RPMI7951 (cell line): ENCODE results near the gene MORN5. TPM values are rescaled to one million over a fixed set of nuclear protein-coding genes. Genes with fewer than 3 reads are reported as not detected.

Source experiments
- DNase-seq: peaks from one replicate; pipeline ENCODE4 v3.0.0-alpha.2; 2012; ENCODE audit warnings: low read depth
- total RNA-seq: library from RNA; depleted of rRNA; stranded (reverse); fragments of >200 nt; shearing (Covaris generic); gene quantifications from 2 replicates; pipeline ENCODE4 v1.2.3, GENCODE V29; 2014

The MORN5 gene
- total RNA-seq, 1 experiment from 2014 or later, result not detected

DNA sequence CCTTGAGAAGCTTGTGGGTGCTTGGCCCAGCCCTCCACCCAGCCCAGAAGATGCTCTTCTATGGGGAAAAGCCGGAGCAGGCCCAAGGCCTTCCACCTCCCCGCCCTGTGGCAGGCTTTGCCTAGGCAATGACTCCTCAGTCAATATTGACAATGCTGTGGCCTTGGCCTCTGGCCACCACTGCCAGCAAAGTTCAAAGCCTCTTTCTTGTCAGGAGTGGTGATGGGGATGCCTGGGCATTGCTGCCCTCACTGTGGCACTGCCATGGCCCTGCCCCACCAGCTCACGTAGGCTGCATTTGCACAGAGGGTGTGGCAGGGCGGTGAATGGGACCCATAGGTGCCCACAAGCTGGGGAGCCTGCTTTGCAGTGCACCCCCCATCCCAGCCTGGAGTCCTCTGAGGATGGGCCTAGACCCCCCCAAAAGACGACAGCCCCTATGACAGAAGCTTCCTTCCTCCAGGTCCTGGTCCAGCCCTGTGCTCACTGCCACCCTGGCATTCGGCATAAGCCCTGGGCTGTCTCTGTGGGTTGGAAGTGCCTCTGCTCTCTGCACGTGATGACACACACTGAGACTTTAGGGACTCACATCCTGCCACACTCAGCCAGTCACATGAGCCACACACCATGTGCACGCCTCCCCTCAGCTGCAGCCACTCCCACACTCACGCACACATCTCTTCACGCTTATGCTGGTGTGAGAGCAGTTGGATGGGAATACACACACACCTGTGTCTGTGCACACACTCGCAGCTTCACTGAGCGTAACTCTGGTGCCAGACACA lies 31.1 kb downstream of the MORN5 start:
- DNase-seq, result peak; percentile 52

GRCh38 chr9:122191584-122191983 lies 31.9 kb downstream of the MORN5 start:
- no peak for DNase-seq

GRCh38 chr9:122192261-122192875 lies 32.7 kb downstream of the MORN5 start:
- DNase-seq, result no peak

DNA sequence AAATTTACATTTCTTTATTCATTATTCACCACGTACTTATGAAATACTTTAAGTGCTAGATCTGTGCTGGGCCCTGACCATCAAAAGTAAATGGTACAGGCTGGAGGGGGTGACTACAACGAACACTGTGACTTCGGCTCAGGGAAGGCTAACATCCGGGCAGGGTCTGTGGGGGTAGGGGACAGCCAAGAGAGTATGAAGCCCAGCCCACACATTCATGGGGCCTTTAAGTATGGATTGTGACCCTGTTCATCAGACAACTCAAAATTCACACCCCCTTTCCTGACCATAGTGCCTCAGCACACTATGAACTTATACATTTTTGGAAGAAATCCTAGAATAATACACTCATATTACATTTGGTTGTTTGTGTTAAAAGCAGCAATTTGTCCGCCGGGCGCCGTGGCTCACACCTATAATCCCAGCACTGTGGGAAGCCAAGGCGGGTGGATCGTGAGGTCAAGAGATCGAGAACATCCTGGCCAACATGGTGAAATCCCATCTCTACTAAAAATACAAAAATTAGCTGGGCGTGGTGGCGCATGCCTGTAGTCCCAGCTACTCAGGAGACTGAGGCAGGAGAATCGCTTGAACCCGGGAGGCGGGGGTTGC lies 33.3 kb downstream of the MORN5 start:
- no peak for DNase-seq

DNA sequence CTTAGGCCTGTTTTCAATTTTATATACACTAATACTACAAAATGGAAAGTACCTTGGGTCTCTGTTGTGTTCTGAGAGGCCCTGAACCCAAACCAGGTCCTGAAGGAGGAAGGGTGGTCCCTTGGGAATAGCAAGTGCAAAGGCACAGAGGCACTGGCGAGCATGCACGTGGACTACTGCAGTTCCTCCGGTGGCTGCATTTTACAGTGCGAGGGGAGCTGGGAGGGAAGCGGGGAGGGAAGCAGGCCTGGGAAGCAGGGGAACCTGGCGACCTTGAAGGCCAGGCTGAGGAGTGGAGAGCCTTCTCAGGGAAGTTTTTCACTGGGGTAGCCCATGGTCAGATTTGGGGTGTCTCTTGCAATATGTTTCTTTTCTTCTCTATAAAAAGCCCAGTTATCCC lies 33.9 kb downstream of the MORN5 start:
- DNase-seq, result no peak

DNA sequence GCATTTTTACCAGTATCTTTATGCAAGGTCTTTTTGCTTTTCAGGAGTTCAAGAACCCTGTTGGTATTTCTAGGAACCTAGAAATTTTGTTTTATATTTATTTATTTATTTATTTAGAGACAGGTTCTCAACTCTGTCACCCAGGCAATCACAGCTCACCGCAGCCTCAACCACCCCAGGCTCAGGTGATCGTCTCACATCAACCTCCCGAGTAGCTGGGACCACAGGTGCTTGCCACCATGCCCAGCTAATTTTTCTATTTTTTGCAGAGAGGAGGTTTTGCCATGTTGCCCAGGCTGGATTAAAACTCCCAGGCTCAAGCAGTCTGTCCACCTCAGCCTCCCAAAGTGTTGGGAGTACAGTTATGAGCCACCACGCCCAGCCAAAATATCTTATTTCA lies 36.2 kb downstream of the MORN5 start:
- no peak for DNase-seq

DNA sequence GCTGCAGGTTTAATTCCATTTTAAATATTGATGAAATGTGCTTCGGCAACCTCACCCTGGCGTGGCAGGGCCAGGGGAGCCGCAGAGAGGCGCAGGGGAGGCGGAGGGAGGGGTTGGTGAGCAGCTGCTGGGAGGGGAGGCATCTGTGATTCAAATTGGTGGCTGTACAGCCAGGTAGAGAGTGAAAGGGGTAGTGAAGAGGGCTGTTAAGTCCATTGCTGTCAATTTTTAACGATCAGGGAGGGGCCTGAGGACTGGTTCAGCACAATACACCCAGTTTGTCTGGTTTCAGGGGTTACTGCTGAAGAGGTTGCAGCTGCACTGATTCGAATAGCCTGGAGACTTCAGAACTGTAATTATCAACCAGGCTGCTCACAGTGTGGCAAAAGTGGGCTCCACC lies 37.7 kb downstream of the MORN5 start:
- no peak for DNase-seq

GRCh38 chr9:122197882-122198281 lies 38.2 kb downstream of the MORN5 start:
- no peak for DNase-seq

DNA sequence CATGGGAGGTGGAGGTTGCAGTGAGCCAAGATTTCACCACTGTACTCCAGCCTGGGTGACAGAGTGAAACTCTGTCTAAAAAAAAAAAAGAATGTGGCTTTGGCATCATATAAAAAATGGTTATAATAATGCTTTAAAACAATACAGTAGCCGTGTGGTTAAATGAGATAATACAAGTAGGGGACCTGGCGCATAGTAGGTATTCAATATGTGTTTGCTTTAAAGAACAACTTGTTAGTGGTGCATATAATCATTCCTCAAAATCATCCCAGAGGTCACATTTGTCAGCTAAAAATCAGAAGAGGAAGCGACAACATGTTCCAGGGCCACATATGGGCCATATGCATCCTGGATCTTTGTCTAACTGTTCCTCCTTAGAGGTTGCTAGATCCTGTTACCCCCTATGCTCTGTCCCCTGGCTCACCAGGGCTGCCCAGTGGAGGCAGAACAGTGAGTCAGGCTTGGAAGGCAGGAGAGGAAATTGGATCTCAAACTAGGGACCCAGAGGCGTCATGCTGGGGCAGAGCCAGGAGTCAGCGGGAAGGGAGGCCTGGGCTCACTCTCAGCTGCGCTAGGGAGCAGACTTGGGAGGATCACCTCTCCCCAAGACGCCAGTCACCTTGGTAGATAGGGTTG lies 41.4 kb downstream of the MORN5 start:
- DNase-seq, result peak; percentile 42

GRCh38 chr9:122201641-122202040 lies 41.9 kb downstream of the MORN5 start:
- peak; percentile 14 for DNase-seq

- no peak for DNase-seq
Measured at GRCh38 chr9:122202111-122202510, 42.4 kb downstream of the MORN5 start.

- no peak for DNase-seq
Measured at GRCh38 chr9:122204055-122204454, 44.3 kb downstream of the MORN5 start.

DNA sequence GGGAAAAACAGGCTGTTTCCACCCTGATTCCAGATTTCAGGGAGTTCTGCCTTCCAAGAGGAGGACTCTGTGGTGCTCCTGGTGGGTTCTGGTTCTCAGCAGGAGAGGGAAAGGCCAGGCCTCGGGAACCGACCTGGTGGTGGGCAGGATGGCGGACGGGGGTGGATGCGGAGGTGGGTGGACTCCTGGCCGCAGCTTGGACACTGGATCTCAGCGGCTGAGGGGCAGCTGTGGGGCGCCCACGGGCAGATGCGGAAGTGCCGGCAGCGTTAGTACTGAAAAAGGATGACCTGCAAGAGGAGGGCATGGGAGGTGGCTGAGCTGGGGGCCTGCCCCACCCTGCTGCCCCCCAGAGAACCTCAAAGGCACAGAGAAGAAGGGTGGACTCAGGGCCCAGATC lies 44.8 kb downstream of the MORN5 start:
- DNase-seq, result no peak

DNA sequence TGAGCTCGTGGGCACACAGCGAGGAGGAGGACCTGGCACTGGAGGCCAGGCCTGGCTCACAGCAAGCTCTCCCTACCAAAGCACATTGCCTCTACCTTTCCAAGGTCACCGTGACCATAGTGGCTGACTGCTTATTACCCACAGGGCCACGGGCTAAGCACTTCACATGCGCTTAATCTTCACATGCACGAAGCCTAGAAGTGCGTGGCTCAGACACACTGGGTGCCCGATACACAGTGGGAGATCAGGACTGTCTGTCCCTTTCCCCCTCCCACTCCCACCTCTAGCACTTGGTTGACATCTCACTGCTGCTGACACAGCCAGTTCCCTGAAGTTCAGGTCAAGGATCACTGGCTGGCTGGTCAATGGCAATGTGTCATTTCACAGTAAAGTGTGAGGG lies 45.5 kb downstream of the MORN5 start:
- DNase-seq, result no peak

DNA sequence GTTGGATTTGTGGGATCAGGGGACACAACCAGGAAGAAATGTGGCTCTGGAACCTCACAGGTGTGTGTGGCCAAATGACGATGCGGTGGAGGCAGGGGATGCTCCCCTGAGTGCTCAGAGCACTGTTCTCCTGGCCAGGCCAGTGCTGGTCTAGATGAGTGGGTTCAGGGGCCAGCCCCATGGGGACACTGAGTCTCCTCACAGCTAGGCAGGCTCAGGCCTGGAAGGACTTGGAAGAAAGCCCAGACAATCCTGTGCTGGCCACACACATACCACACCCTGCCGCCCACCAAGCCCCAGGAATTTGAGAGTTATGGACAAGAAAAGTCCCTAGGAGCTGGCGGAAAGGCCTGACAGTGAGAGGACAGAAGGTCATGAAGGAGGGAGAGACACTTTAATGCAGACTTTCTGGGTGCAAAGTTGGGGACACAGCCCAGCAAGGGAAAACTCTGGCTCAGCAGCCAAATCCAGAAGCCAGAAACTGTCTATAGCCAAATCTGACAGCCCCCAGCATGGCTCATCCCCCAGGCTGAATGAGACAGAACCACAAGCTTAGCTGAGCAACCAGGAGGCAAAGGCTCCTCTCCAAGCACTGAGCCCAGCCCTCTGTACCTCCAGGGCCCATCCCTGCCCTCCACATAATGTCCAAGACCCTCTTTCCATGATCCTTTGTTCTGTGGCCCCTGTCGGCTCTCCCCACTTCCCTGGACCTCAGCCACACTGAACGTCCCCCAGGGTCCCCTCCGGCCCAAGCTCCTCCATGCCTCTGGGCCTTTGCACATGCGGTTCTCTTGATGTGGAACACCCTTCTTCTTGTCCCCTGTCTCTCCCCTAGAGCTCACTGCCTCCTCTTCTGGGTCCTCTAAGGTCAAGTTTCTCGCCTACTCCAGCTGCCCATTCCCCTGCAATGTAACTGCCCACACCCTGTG lies 46.7 kb downstream of the MORN5 start:
- peak; percentile 56 for DNase-seq

- no peak for DNase-seq
Measured at GRCh38 chr9:122207096-122207495, 47.4 kb downstream of the MORN5 start.

GRCh38 chr9:122209451-122209850 lies 49.7 kb downstream of the MORN5 start:
- DNase-seq, result no peak

GRCh38 chr9:122212473-122213004 lies 52.8 kb downstream of the MORN5 start:
- DNase-seq, result no peak

- no peak for DNase-seq
Measured at GRCh38 chr9:122213102-122213588, 53.4 kb downstream of the MORN5 start.

DNA sequence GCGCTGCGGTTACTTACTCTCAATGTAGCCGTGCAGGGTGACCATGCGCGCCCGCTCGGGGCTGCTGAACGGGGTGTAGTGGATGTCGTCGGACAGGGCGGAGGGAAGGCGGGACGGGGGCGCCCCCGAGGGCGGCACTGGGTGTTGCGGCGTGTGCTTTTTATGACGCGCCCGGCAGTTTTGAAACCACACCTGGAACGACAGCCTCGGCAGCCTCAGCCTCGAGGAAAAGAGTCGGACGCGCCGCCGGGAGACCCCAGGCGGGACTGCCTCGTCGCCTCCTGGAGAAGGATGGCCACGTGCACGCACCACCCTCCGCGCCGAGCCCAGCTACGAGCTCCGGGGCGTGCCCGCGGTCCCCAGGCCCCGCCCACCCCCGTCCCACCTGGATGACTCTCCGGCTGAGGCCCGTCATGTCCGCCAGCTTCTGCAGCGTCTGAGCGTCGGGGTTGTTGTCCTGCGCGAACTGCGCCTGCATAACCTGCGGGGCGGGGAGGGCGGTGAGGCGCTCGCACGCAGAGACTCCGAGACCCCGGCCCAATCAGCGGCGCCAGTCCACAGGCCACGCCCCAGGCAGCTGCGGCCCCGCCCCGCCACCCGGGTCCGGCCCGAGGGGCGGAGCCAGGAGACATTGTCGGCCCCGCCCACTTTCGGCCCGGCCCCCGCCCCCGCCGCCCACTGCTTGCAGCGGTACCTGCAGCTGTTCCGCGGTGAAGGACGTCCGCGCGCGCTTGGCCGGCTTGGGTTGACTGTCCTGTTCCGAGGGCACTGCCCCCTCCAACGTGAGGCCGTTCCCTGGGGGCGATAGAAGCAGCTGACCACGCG lies 54.1 kb downstream of the MORN5 start:
- DNase-seq, result peak; percentile 17
